Smooth muscle cell (in vitro differentiated cells): ENCODE data around the gene PATL2. TPM values are rescaled to one million over a fixed set of nuclear protein-coding genes. Genes with fewer than 3 reads are reported as not detected.
A peak's percentile ranks its signal among the peaks of the same experiment; 100 is the strongest.

Experiments
- DNase-seq: peaks from one replicate; lab custom pipeline; 2025; ENCODE audit not compliant: unreplicated experiment; lab: John Stamatoyannopoulos, UW
- H2AFZ ChIP-seq: fragments of 200-600 bp; sonication (generic); 2 replicates; pipeline ENCODE4 v1.6.0; 2016; ENCODE audit warnings: antibody characterized with exemption, low read depth, mild to moderate bottlenecking
- H3F3A ChIP-seq: fragments of 200-600 bp; sonication (generic); 2 replicates; pipeline ENCODE4 v1.6.0; 2017; ENCODE audit warnings: antibody characterized with exemption, low read depth
- H3K27ac ChIP-seq: fragments of 200-600 bp; sonication (generic); 2 replicates; pipeline ENCODE4 v1.5.1; 2016; ENCODE audit warnings: low read depth, mild to moderate bottlenecking
- H3K27me3 ChIP-seq: fragments of 200-600 bp; sonication (generic); 2 replicates; pipeline ENCODE4 v1.6.1; 2016; ENCODE audit warnings: low read depth, mild to moderate bottlenecking
- H3K36me3 ChIP-seq: fragments of 200-600 bp; sonication (generic); 2 replicates; pipeline ENCODE4 v1.5.1; 2016; ENCODE audit warnings: low read depth
- H3K4me1 ChIP-seq: fragments of 200-600 bp; sonication (generic); 2 replicates; pipeline ENCODE4 v1.5.1; 2016; ENCODE audit warnings: low read depth
- H3K4me2 ChIP-seq: fragments of 200-600 bp; sonication (generic); 2 replicates; pipeline ENCODE4 v1.6.0; 2016; ENCODE audit warnings: mild to moderate bottlenecking
- H3K4me3 ChIP-seq: fragments of 200-600 bp; sonication (generic); 2 replicates; pipeline ENCODE4 v1.5.1; 2016; ENCODE audit warnings: mild to moderate bottlenecking
- H3K79me2 ChIP-seq: fragments of 200-600 bp; sonication (generic); 2 replicates; pipeline ENCODE4 v1.6.0; 2016; ENCODE audit warnings: low read depth, mild to moderate bottlenecking
- H3K9ac ChIP-seq: fragments of 200-600 bp; sonication (generic); 2 replicates; pipeline ENCODE4 v1.6.0; 2016; ENCODE audit warnings: low read depth
- H3K9me3 ChIP-seq: fragments of 200-600 bp; sonication (generic); replicated peaks from 2 replicates; pipeline ENCODE4 v1.5.1; 2016; ENCODE audit warnings: low read depth
- H4K20me1 ChIP-seq: fragments of 200-600 bp; sonication (generic); 2 replicates; pipeline ENCODE4 v1.6.0; 2016; ENCODE audit warnings: low read depth
- CTCF ChIP-seq: fragments of 200-600 bp; sonication (generic); IDR thresholded peaks from 2 replicates; pipeline ENCODE4 v1.5.1; 2017; ENCODE audit warnings: borderline replicate concordance, mild to moderate bottlenecking, antibody characterized with exemption; ENCODE audit not compliant: insufficient read depth, poor library complexity, severe bottlenecking
- WGBS: methylation state at CpG from one replicate; pipeline ENCODE4 v1.1.7; 2016; ENCODE audit warnings: low lambda C conversion rate; 5-methylcytosine and 5-hydroxymethylcytosine counted together
- polyA plus RNA-seq: library from polyadenylated mRNA; unstranded; fragments of >200 nt; fragmentation: Nextera tagmentation; extraction: Ambion mirVana; gene quantifications from 2 replicates; pipeline ENCODE4 v1.2.1, GENCODE V29; 2016
- total RNA-seq: library from RNA; depleted of rRNA; stranded (reverse); fragments of >200 nt; gene quantifications from 2 replicates; pipeline ENCODE4 v1.2.3, GENCODE V29; 2014

The PATL2 gene
- total and polyA plus RNA-seq, 2 experiments from 2014 or later, result not detected

DNA sequence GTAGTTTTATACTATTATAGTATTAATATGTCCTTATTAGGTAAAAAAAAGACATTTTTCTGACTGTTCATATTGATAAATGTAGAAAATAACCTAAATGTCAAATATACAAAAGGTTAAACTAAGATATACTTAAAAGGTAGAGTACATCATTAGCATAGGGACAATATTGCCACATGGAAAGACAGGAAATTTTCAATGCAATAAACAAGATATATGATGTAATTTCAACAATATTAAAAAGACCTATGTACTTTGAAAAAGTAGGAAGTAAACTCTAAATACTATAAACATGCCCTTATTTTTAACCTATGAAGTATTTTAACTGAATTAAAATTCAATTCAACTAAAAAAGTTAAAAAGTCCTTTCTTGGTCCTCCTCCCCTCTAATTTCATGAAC lies 49.5 kb downstream of the PATL2 start:
- H3K9ac ChIP-seq, result no peak overlapping the region
- TF ChIP-seq CTCF, result no peak
- H3F3A ChIP-seq, result no peaks in the 10 kb centered on the region
- H3K4me1 ChIP-seq, result peaks cover 18% of the 10 kb centered on the region
- H3K4me2 ChIP-seq, result peak overlapping the region; percentile 95
- no peak for DNase-seq
- H3K36me3 ChIP-seq, result peaks cover 8% of the 10 kb centered on the region
- no peak overlapping the region for H3K27ac ChIP-seq
- H3K27me3 ChIP-seq, result no peaks in the 10 kb centered on the region
- H3K4me3 ChIP-seq, result peak overlapping the region; percentile 91
- H4K20me1 ChIP-seq, result no peaks in the 10 kb centered on the region
- no peaks in the 10 kb centered on the region for H3K9me3 ChIP-seq
- no peak overlapping the region for H2AFZ ChIP-seq
- peaks cover 24% of the 10 kb centered on the region for H3K79me2 ChIP-seq

GRCh38 chr15:44659056-44659455 lies 52.1 kb downstream of the PATL2 start:
- Histone ChIP-seq H2AFZ (no peak overlapping the region), H3K27ac (no peak overlapping the region), H3K4me2 (no peak overlapping the region), H3K79me2 (peaks cover 24% of the 10 kb centered on the region), H3K36me3 (peaks cover 15% of the 10 kb centered on the region), H4K20me1 (no peaks in the 10 kb centered on the region), H3K9ac (no peak overlapping the region), H3K9me3 (no peaks in the 10 kb centered on the region), H3K4me1 (peaks cover 18% of the 10 kb centered on the region), H3K27me3 (no peaks in the 10 kb centered on the region), H3K4me3 (no peak overlapping the region), H3F3A (no peaks in the 10 kb centered on the region)
- DNase-seq, result no peak
- 100% methylated on average over 3 of the region's 3 CpGs for WGBS
- TF ChIP-seq CTCF, result no peak

DNA sequence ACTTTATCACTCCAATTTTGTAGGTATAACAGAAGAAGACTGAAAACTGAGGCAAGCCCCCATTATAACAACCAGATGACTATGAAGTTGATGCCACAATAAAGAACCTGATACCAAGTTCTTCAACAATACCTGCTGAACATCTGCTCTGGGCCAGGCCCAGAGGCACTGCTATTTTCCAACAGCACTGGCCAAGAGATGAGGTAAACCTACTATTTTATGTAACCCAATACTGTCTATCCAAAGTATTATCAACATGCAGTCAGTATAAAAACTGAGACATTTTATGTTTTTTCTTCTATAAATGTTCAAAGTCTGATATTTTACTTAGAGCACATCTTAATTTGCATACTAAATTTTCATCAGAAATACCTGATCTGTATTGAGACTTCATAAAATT lies 53.7 kb downstream of the PATL2 start:
- Histone ChIP-seq H3K9me3 (no peaks in the 10 kb centered on the region), H3K79me2 (peaks cover 18% of the 10 kb centered on the region), H3F3A (no peaks in the 10 kb centered on the region), H3K4me3 (no peak overlapping the region), H2AFZ (no peak overlapping the region), H3K27ac (no peak overlapping the region), H3K4me2 (no peak overlapping the region), H3K9ac (no peak overlapping the region), H4K20me1 (no peaks in the 10 kb centered on the region), H3K4me1 (peaks cover 12% of the 10 kb centered on the region), H3K36me3 (peaks cover 15% of the 10 kb centered on the region), H3K27me3 (no peaks in the 10 kb centered on the region)
- DNase-seq, result no peak
- TF ChIP-seq CTCF, result no peak

DNA sequence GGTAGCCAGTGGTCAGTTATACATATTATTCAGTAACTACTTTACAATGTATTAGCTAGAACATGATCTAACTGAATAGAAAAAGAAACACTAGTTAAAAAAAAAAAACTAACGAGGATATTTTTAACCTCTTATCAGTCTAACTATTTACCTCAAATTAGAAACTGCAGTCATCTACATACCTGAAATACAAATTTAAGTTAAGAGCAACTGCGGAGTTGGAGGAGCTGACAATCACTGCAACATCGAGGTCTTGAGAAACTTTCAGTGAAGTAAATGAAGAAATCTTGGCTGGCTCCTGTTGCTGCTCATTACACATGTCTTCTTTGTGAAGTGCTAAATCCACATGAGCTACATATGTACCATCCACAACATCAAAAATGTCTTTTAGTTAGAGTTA lies 54.2 kb downstream of the PATL2 start:
- Histone ChIP-seq H3K9ac (no peak overlapping the region), H3K79me2 (peaks cover 14% of the 10 kb centered on the region), H3K27ac (no peak overlapping the region), H3K4me1 (peaks cover 8% of the 10 kb centered on the region), H3K4me2 (no peak overlapping the region), H2AFZ (no peak overlapping the region), H3K9me3 (no peaks in the 10 kb centered on the region), H3K36me3 (peaks cover 16% of the 10 kb centered on the region), H3K27me3 (no peaks in the 10 kb centered on the region), H4K20me1 (no peaks in the 10 kb centered on the region), H3F3A (no peaks in the 10 kb centered on the region), H3K4me3 (no peak overlapping the region)
- no peak for TF ChIP-seq CTCF
- DNase-seq, result no peak
- WGBS, result 98% methylated on average over 3 of the region's 3 CpGs
